Glutamatergic neuron (in vitro differentiated cells): ENCODE results near the gene PIAS1. TPM values are rescaled to one million over a fixed set of nuclear protein-coding genes. Genes with fewer than 3 reads are reported as not detected.

Experiments
- DNase-seq: peaks from one replicate; pipeline ENCODE4 v3.0.0; 2022
- H3K27ac Mint-ChIP-seq: one replicate; pipeline ENCODE4 v1.8.0; 2020; ENCODE audit warnings: mild to moderate bottlenecking, mixed read lengths, inconsistent platforms; ENCODE audit not compliant: unreplicated experiment
- H3K27me3 Mint-ChIP-seq: one replicate; pipeline ENCODE4 v1.8.0; 2020; ENCODE audit warnings: mild to moderate bottlenecking, moderate library complexity, mixed read lengths, inconsistent platforms; ENCODE audit not compliant: unreplicated experiment
- H3K36me3 Mint-ChIP-seq: one replicate; pipeline ENCODE4 v1.8.0; 2020; ENCODE audit warnings: mild to moderate bottlenecking, mixed read lengths, inconsistent platforms; ENCODE audit not compliant: unreplicated experiment
- H3K4me1 Mint-ChIP-seq: one replicate; pipeline ENCODE4 v1.8.0; 2020; ENCODE audit warnings: mild to moderate bottlenecking, low read depth, mixed read lengths, inconsistent platforms; ENCODE audit not compliant: unreplicated experiment
- H3K4me3 Mint-ChIP-seq: one replicate; pipeline ENCODE4 v1.8.0; 2020; ENCODE audit warnings: mild to moderate bottlenecking, mixed read lengths, inconsistent platforms; ENCODE audit not compliant: unreplicated experiment
- H3K9me3 Mint-ChIP-seq: one replicate; pipeline ENCODE4 v1.8.0; 2020; ENCODE audit warnings: mild to moderate bottlenecking, moderate library complexity, mixed read lengths, inconsistent platforms; ENCODE audit not compliant: unreplicated experiment
- total RNA-seq: library from RNA; stranded (reverse); fragmentation: NEBNext Ultra II Directional; extraction: Animal tissue kit (Norgen Biotek cat#: 25700); gene quantifications from one replicate; pipeline ENCODE4 v1.2.1, GENCODE V29; 2021; ENCODE audit not compliant: unreplicated experiment
- TF ChIP-seq, protein P1 (sequence below): fragments of 200-600 bp; sonication (generic); IDR thresholded peaks from one replicate; pipeline ENCODE4 v1.5.0; 2021; ENCODE audit not compliant: partially characterized antibody, unreplicated experiment

PIAS1 gene
- total RNA-seq, 1 donor from 2014 or later: 64.9 TPM

DNA sequence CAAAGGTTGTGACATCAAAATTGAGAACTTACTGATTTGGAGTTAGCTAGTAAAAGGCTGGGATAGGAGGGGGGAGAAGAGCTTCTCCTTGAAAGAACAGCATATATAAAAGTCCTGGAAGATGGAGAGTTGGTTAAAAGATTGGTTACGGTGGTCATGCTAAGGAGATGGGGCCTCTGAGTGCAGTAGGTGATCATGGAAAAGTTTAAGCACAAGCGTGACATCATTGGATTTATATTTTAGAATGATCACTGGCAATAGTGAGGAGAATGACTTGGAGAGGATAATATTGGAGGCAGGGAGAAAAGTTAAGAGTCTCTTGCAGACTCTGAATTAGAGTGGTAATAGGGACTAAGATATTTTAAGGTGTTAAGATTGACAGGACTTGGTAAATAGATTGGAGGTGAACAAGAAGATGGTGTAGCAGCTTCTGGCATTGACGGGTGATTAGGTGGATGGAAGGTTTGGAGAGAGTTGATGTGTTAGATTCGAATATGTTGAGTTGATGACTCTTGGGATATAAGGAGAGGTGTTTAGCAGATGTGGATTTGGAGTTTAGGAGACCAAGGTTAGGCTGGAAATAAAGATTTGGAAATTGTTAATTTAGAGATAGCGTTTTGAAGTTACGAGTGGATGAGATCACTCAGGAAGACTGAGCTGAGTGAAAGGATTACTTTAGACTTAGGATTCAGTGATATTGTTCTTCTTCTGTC is 19.6 kb downstream of the PIAS1 start:
- Mint-ChIP-seq H3K27me3 (peaks cover 7% of the 10 kb centered on the region), H3K9me3 (no peaks in the 10 kb centered on the region), H3K27ac (no peak overlapping the region), H3K4me1 (no peaks in the 10 kb centered on the region), H3K4me3 (no peak overlapping the region), H3K36me3 (no peaks in the 10 kb centered on the region)
- no peak for DNase-seq
- TF ChIP-seq, protein P1, sequence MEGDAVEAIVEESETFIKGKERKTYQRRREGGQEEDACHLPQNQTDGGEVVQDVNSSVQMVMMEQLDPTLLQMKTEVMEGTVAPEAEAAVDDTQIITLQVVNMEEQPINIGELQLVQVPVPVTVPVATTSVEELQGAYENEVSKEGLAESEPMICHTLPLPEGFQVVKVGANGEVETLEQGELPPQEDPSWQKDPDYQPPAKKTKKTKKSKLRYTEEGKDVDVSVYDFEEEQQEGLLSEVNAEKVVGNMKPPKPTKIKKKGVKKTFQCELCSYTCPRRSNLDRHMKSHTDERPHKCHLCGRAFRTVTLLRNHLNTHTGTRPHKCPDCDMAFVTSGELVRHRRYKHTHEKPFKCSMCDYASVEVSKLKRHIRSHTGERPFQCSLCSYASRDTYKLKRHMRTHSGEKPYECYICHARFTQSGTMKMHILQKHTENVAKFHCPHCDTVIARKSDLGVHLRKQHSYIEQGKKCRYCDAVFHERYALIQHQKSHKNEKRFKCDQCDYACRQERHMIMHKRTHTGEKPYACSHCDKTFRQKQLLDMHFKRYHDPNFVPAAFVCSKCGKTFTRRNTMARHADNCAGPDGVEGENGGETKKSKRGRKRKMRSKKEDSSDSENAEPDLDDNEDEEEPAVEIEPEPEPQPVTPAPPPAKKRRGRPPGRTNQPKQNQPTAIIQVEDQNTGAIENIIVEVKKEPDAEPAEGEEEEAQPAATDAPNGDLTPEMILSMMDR: no peak

DNA sequence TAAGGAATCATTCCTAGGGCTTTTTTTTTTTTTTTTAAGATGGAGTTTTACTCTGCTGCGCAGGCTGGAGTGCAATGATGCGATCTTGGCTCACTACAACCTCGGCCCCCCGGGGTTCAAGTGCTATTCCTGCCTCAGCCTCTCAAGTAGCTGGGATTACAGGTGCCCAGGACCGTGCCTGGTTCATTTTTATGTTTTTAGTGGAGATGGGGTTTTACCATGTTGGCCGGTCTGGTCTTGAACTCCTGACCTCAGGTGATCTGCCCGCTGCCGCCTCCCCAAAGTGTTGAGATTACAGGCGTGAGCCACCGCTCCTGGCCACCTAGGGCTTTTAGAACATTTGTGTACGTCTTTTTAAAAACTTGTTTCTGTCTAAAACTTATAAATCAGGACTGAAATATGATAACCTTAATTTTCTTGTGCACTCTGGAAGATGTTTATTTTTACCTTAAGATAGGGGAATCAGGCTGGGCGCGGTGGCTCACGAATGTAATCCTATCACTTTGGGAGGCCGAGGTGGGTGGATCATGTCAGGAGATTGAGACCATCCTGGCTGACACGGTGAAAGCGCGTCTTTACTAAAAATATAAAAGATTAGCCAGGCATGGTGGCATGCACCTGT is 21.8 kb downstream of the PIAS1 start:
- Mint-ChIP-seq H3K36me3 (no peaks in the 10 kb centered on the region), H3K27ac (no peak overlapping the region), H3K27me3 (peaks cover 5% of the 10 kb centered on the region), H3K4me3 (no peak overlapping the region), H3K4me1 (no peaks in the 10 kb centered on the region), H3K9me3 (no peaks in the 10 kb centered on the region)
- TF ChIP-seq, protein P1: no peak
- no peak for DNase-seq

DNA sequence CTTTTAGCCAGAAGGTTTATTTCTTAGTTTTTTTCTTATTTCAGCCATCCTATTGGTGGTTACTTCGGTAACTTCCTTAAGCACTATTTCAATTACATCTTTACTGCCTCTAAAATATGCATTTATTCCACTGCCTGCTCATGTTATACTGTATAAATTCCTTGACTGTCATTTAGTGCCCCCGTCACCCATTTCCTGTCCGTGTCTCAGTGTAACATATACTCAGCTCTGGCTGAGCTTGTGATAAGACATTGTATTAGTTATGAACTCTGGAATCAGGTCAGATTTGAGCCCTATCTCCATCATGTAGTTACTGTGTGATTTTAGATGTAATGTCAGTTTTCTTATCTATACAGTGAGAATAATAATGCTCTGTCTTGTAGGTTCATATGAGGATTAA is 24.2 kb downstream of the PIAS1 start:
- Mint-ChIP-seq H3K4me1 (peaks cover 12% of the 10 kb centered on the region), H3K9me3 (no peaks in the 10 kb centered on the region), H3K27ac (no peak overlapping the region), H3K4me3 (no peak overlapping the region), H3K27me3 (no peaks in the 10 kb centered on the region), H3K36me3 (no peaks in the 10 kb centered on the region)
- no peak for DNase-seq
- TF ChIP-seq, protein P1: no peak

DNA sequence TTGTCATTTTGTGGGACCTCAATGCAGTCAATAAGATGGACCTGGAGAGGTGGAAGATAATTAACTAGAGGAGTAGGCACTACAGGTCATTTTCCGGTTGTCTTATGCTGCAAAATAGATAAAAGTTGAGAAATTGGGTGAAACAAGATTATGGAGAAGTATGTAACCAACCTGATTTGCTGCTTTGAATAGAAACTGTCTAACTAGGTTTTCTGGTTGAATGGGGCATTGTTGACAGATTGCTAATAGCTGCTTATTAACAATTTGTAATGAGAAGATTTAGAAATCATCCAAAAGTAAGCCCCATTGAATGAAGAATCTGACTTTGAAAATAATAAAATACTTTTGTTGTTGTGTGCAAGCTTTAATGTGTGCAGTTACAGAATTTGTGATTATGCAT is 26.2 kb downstream of the PIAS1 start:
- Mint-ChIP-seq H3K4me3 (no peak overlapping the region), H3K36me3 (no peaks in the 10 kb centered on the region), H3K9me3 (no peaks in the 10 kb centered on the region), H3K4me1 (peaks cover 12% of the 10 kb centered on the region), H3K27me3 (no peaks in the 10 kb centered on the region), H3K27ac (no peak overlapping the region)
- TF ChIP-seq, protein P1: no peak
- DNase-seq: no peak

DNA sequence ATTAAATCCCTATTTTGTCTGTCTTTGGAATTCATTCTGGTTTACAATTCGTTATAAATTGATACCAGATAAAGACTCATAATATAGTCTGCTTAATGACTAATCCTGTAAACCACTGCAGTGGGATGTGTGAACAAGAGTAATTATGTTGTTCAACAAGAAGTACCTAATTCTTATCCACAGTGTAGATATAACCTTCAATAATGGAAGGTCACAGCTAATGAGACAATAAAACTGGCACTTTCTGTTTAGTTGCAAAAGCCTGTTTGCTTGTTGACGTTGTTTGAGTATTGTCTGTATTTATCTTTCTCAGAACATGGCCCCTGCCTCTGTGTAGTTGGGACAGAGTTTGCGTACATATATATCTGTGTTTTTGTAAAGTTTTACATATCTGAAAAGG is 26.7 kb downstream of the PIAS1 start:
- Mint-ChIP-seq H3K9me3 (no peaks in the 10 kb centered on the region), H3K36me3 (no peaks in the 10 kb centered on the region), H3K27ac (no peak overlapping the region), H3K4me1 (peaks cover 12% of the 10 kb centered on the region), H3K27me3 (no peaks in the 10 kb centered on the region), H3K4me3 (no peak overlapping the region)
- DNase-seq: no peak
- TF ChIP-seq, protein P1: no peak
